T-helper 22 cell (primary cell): ENCODE data around the gene CENATAC.
"Not testable (repeated sequence)": the region's sequence is repeated elsewhere in the genome, so short reads cannot be mapped to it uniquely, and the experiment has no call there.

Experiments used
- DNase-seq: peaks from one replicate; pipeline ENCODE4 v3.0.0-alpha.2; 2020; ENCODE audit warnings: low read depth

CENATAC gene

GRCh38 chr11:118996926-118997626 is 862 bp upstream of the CENATAC start:
- DNase-seq: peak; percentile 27

GRCh38 chr11:118998388-118998717 is 415 bp downstream of the CENATAC start:
- DNase-seq: no peak

GRCh38 chr11:118998822-118999221 is 884 bp downstream of the CENATAC start:
- no peak for DNase-seq

- no peak for DNase-seq
Observed at GRCh38 chr11:119000906-119001305, 3.0 kb downstream of the CENATAC start.

GRCh38 chr11:119006656-119007055 is 8.7 kb downstream of the CENATAC start:
- DNase-seq: no peak

- no peak for DNase-seq
Observed at GRCh38 chr11:119011476-119012053, 13.6 kb downstream of the CENATAC start.

GRCh38 chr11:119012629-119013170 is 14.8 kb downstream of the CENATAC start:
- no peak for DNase-seq

- DNase-seq: no peak
Observed at GRCh38 chr11:119014209-119014924, 16.4 kb downstream of the CENATAC start.

- DNase-seq: no peak
Observed at GRCh38 chr11:119015054-119015611, 17.2 kb downstream of the CENATAC start.

GRCh38 chr11:119016216-119017009 is 18.5 kb downstream of the CENATAC start:
- DNase-seq: no peak

GRCh38 chr11:119017377-119017776 is 19.4 kb downstream of the CENATAC start:
- not testable (repeated sequence) for DNase-seq

GRCh38 chr11:119018074-119018938 is 20.4 kb downstream of the CENATAC start, which contains the start of the genes RPS25 and TRAPPC4:
TSS of gene RPS25 (minus strand) at chr11:119018343. CDS start at chr11:119018284, 59 bp downstream.
TSS of gene TRAPPC4 (plus strand) at chr11:119018766. CDS start at chr11:119018796, 30 bp downstream.
- peak; percentile 95 for DNase-seq

GRCh38 chr11:119019996-119020395 is 22.1 kb downstream of the CENATAC start:
- DNase-seq: no peak

- no peak for DNase-seq
Observed at GRCh38 chr11:119021631-119022030, 23.7 kb downstream of the CENATAC start.

GRCh38 chr11:119023741-119024140 is 25.8 kb downstream of the CENATAC start:
- no peak for DNase-seq

GRCh38 chr11:119024430-119025098 is 26.6 kb downstream of the CENATAC start:
- DNase-seq: no peak

- DNase-seq: no peak
Observed at GRCh38 chr11:119025099-119025473, 27.1 kb downstream of the CENATAC start.

- no peak for DNase-seq
Observed at GRCh38 chr11:119025541-119025940, 27.6 kb downstream of the CENATAC start.

- no peak for DNase-seq
Observed at GRCh38 chr11:119025978-119026766, 28.2 kb downstream of the CENATAC start.
